H9 (cell line): Measurements from ENCODE around the gene PM20D2. TPM values are rescaled to one million over a fixed set of nuclear protein-coding genes. Genes with fewer than 3 reads are reported as not detected.

ENCODE experiments used
- DNase-seq: peaks from one replicate; pipeline ENCODE4 v3.0.0-alpha.2; 2017
- H2AFZ ChIP-seq: one replicate; pipeline ENCODE4 v1.6.1; 2013; ENCODE audit warnings: mild to moderate bottlenecking, low read length, control low read depth, moderate library complexity
- H2AK5ac ChIP-seq: 2 replicates; pipeline ENCODE4 v1.6.1; 2013; ENCODE audit warnings: low read length, control low read depth, mixed read lengths; ENCODE audit not compliant: insufficient read length
- H2BK120ac ChIP-seq: one replicate; pipeline ENCODE4 v1.6.1; 2013; ENCODE audit warnings: low read depth, mild to moderate bottlenecking, low read length, control low read depth, inconsistent platforms; ENCODE audit not compliant: poor library complexity, severe bottlenecking
- H2BK12ac ChIP-seq: 2 replicates; pipeline ENCODE4 v1.6.1; 2013; ENCODE audit warnings: low read length, control low read depth, mixed read lengths, low read depth; ENCODE audit not compliant: insufficient read length
- H2BK15ac ChIP-seq: 2 replicates; pipeline ENCODE4 v1.6.1; 2013; ENCODE audit warnings: low read depth, low read length, control low read depth
- H2BK20ac ChIP-seq: one replicate; pipeline ENCODE4 v1.6.1; 2013; ENCODE audit warnings: low read depth, mild to moderate bottlenecking, low read length, control low read depth, inconsistent platforms; ENCODE audit not compliant: poor library complexity, severe bottlenecking
- H2BK5ac ChIP-seq: 2 replicates; pipeline ENCODE4 v1.6.1; 2013; ENCODE audit warnings: low read length, control low read depth, mixed read lengths; ENCODE audit not compliant: insufficient read length
- H3K14ac ChIP-seq: 2 replicates; pipeline ENCODE4 v1.6.1; 2013; ENCODE audit warnings: low read length, control low read depth; ENCODE audit not compliant: insufficient read depth
- H3K18ac ChIP-seq: 2 replicates; pipeline ENCODE4 v1.6.1; 2013; ENCODE audit warnings: low read depth, mild to moderate bottlenecking, mixed read lengths, low read length, control low read depth; ENCODE audit not compliant: insufficient read length
- H3K23ac ChIP-seq: 2 replicates; pipeline ENCODE4 v1.6.1; 2013; ENCODE audit warnings: low read length, control low read depth, mixed read lengths, low read depth; ENCODE audit not compliant: insufficient read length
- H3K23me2 ChIP-seq: 2 replicates; pipeline ENCODE4 v1.6.1; 2013; ENCODE audit warnings: low read depth, mild to moderate bottlenecking, mixed read lengths, low read length, control low read depth; ENCODE audit not compliant: insufficient read length, poor library complexity, severe bottlenecking
- H3K27ac ChIP-seq: 2 replicates; pipeline ENCODE4 v1.5.1; 2013; ENCODE audit warnings: low read length, control low read depth, mixed read lengths, low read depth; ENCODE audit not compliant: insufficient read length
- H3K27me3 ChIP-seq: 2 replicates; pipeline ENCODE4 v1.6.1; 2013; ENCODE audit warnings: low read length, control low read depth, inconsistent platforms; ENCODE audit not compliant: insufficient read depth
- H3K4ac ChIP-seq: 2 replicates; pipeline ENCODE4 v1.6.1; 2013; ENCODE audit warnings: low read depth, mild to moderate bottlenecking, control low read depth, inconsistent platforms, low read length, moderate library complexity
- H3K4me1 ChIP-seq: 2 replicates; pipeline ENCODE4 v1.6.1; 2013; ENCODE audit warnings: low read length, control low read depth, inconsistent platforms; ENCODE audit not compliant: insufficient read depth
- H3K4me2 ChIP-seq: 2 replicates; pipeline ENCODE4 v1.6.1; 2013; ENCODE audit warnings: low read length, control low read depth, mixed read lengths; ENCODE audit not compliant: insufficient read length, insufficient read depth
- H3K56ac ChIP-seq: 2 replicates; pipeline ENCODE4 v1.6.1; 2013; ENCODE audit warnings: low read depth, mild to moderate bottlenecking, mixed read lengths, low read length, control low read depth; ENCODE audit not compliant: insufficient read length
- H3K79me1 ChIP-seq: 2 replicates; pipeline ENCODE4 v1.6.1; 2013; ENCODE audit warnings: low read depth, mild to moderate bottlenecking, moderate library complexity, low read length, control low read depth, inconsistent platforms; ENCODE audit not compliant: insufficient read depth, poor library complexity, severe bottlenecking
- H3K79me2 ChIP-seq: 2 replicates; pipeline ENCODE4 v1.6.1; 2013; ENCODE audit warnings: low read length, control low read depth, inconsistent platforms; ENCODE audit not compliant: insufficient read depth
- H3K9ac ChIP-seq: 2 replicates; pipeline ENCODE4 v1.6.1; 2013; ENCODE audit warnings: low read length, control low read depth, mixed read lengths; ENCODE audit not compliant: insufficient read length; ENCODE audit errors: extremely low read depth
- H3K9me3 ChIP-seq: one replicate; pipeline ENCODE4 v1.6.1; 2013; ENCODE audit warnings: low read depth, low read length, inconsistent platforms; ENCODE audit not compliant: control insufficient read depth
- H3T11ph ChIP-seq: one replicate; pipeline ENCODE4 v1.6.1; 2013; ENCODE audit warnings: mild to moderate bottlenecking, low read length, control low read depth, inconsistent platforms
- H4K20me1 ChIP-seq: one replicate; pipeline ENCODE4 v1.6.1; 2013; ENCODE audit not compliant: control insufficient read depth, insufficient read length, insufficient read depth
- H4K5ac ChIP-seq: 2 replicates; pipeline ENCODE4 v1.6.1; 2013; ENCODE audit warnings: low read depth, mild to moderate bottlenecking, mixed read lengths, low read length, control low read depth; ENCODE audit not compliant: insufficient read length
- H4K8ac ChIP-seq: replicated peaks from 2 replicates; pipeline ENCODE4 v1.6.1; 2013; ENCODE audit warnings: low read length, control low read depth, mixed read lengths, low read depth; ENCODE audit not compliant: insufficient read length
- H4K91ac ChIP-seq: 2 replicates; pipeline ENCODE4 v1.6.1; 2013; ENCODE audit warnings: low read depth, mild to moderate bottlenecking, moderate library complexity, mixed read lengths, low read length, control low read depth; ENCODE audit not compliant: insufficient read length
- H3K27ac Mint-ChIP-seq, 3 experiments: 2 replicates in 2 of 3; 3 replicates in 1 of 3; pipeline ENCODE4 v1.8.0; 2020 to 2021; ENCODE audit warnings: mixed read lengths in 3 of 3, mild to moderate bottlenecking in 1 of 3, moderate library complexity in 1 of 3
- H3K27me3 Mint-ChIP-seq: 2 replicates; pipeline ENCODE4 v1.8.0; 2021; ENCODE audit warnings: low read depth, mild to moderate bottlenecking, moderate library complexity, mixed read lengths
- H3K36me3 Mint-ChIP-seq, 3 experiments: 2 replicates in 2 of 3; 3 replicates in 1 of 3; pipeline ENCODE4 v1.8.0; 2020 to 2021; ENCODE audit warnings: low read depth in 3 of 3, mixed read lengths in 3 of 3; ENCODE audit not compliant: insufficient read depth in 1 of 3
- H3K4me1 Mint-ChIP-seq, 2 experiments: 2 replicates each; pipeline ENCODE4 v1.8.0; 2020; ENCODE audit warnings: mixed read lengths in 2 of 2
- H3K4me3 Mint-ChIP-seq, 2 experiments: 2 replicates in 1 of 2; 3 replicates in 1 of 2; pipeline ENCODE4 v1.8.0; 2020 to 2021; ENCODE audit warnings: mild to moderate bottlenecking in 2 of 2, mixed read lengths in 2 of 2, moderate library complexity in 1 of 2
- H3K9me3 Mint-ChIP-seq, 2 experiments: 2 replicates in 1 of 2; 3 replicates in 1 of 2; pipeline ENCODE4 v1.8.0; 2020; ENCODE audit warnings: mild to moderate bottlenecking in 2 of 2, mixed read lengths in 2 of 2, moderate library complexity in 1 of 2
- CTCF ChIP-seq: fragments of 200-600 bp; sonication (generic); conservative IDR thresholded peaks from 3 replicates; pipeline ENCODE4 v1.8.0; 2021; ENCODE audit warnings: antibody characterized with exemption, mild to moderate bottlenecking
- WGBS: extraction: QIAGEN DNeasy Blood & Tissue Kit; methylation state at CpG from one replicate; pipeline ENCODE4 v1.1.7; 2013; ENCODE audit warnings: missing lambda C conversion rate, low lambda C conversion rate, mixed read lengths; ENCODE audit not compliant: insufficient read length; ENCODE audit errors: extremely low coverage; 5-methylcytosine and 5-hydroxymethylcytosine counted together
- total RNA-seq: library from RNA; stranded (reverse); gene quantifications from 2 replicates; pipeline ENCODE4 v1.2.1, GENCODE V29; 2021

The PM20D2 gene
- total RNA-seq, 1 experiment from 2014 or later: 8.3 TPM

GRCh38 chr6:89132057-89132456 is 13.8 kb upstream of the PM20D2 start:
- Histone ChIP-seq H3K79me1 (no peaks in the 10 kb centered on the region), H3K18ac (no peak overlapping the region), H3T11ph (no peak overlapping the region), H3K4me2 (no peak overlapping the region), H2BK120ac (no peak overlapping the region), H4K8ac (no peak overlapping the region), H3K79me2 (no peaks in the 10 kb centered on the region), H4K5ac (no peak overlapping the region), H4K20me1 (no peaks in the 10 kb centered on the region), H3K56ac (no peak overlapping the region), H2BK5ac (no peak overlapping the region), H2AFZ (no peak overlapping the region), H3K14ac (no peak overlapping the region), H2AK5ac (no peak overlapping the region), H2BK12ac (no peak overlapping the region), H3K9me3 (peaks cover 4% of the 10 kb centered on the region), H4K91ac (no peak overlapping the region), H3K9ac (no peak overlapping the region), H3K27me3 (peaks cover 15% of the 10 kb centered on the region; the same call in 1 of the 2 replicates), H2BK15ac (no peak overlapping the region), H3K27ac (no peak overlapping the region), H3K23ac (no peak overlapping the region), H3K4ac (no peak overlapping the region), H3K23me2 (no peaks in the 10 kb centered on the region), H3K4me1 (no peaks in the 10 kb centered on the region), H2BK20ac (no peak overlapping the region)
- H3K4me1 Mint-ChIP-seq: peaks cover 18 to 21% of the 10 kb centered on the region in 2 experiments
- H3K36me3 Mint-ChIP-seq: peaks cover 3 to 9% (median 9%) of the 10 kb centered on the region in 3 experiments
- WGBS: no CpG with 5 or more reads among the region's 2 CpGs
- H3K9me3 Mint-ChIP-seq: peaks cover 12 to 13% of the 10 kb centered on the region in 2 experiments
- no peak overlapping the region for H3K27ac Mint-ChIP-seq
- peaks cover 52% of the 10 kb centered on the region for H3K27me3 Mint-ChIP-seq
- H3K4me3 Mint-ChIP-seq: no peak overlapping the region
- DNase-seq: no peak
- TF ChIP-seq CTCF: no peak
